NB4 (cell line): ENCODE results near the gene CHSY1.

Experiments used
- DNase-seq: peaks from one replicate; pipeline ENCODE4 v3.0.0; 2010; ENCODE audit warnings: low read depth
- H3K4me3 ChIP-seq: one replicate; pipeline ENCODE4 v1.5.1; 2011; ENCODE audit warnings: mild to moderate bottlenecking, low read depth, low read length, moderate library complexity
- MYC ChIP-seq: IDR thresholded peaks from 2 replicates; pipeline ENCODE4 v1.6.1; 2011; ENCODE audit warnings: low read depth, low read length
- POLR2A ChIP-seq: IDR thresholded peaks from 2 replicates; pipeline ENCODE4 v1.6.1; 2011; ENCODE audit warnings: mild to moderate bottlenecking; ENCODE audit not compliant: insufficient read length; ENCODE audit errors: extremely low read depth
- TF ChIP-seq, protein P1 (sequence below): IDR thresholded peaks from 2 replicates; pipeline ENCODE4 v1.6.1; 2011; ENCODE audit warnings: low read depth, low read length
- TF ChIP-seq, protein P2 (sequence below): IDR thresholded peaks from one replicate; pipeline ENCODE4 v1.5.1; 2012; ENCODE audit warnings: low read depth, low read length

CHSY1 gene

DNA sequence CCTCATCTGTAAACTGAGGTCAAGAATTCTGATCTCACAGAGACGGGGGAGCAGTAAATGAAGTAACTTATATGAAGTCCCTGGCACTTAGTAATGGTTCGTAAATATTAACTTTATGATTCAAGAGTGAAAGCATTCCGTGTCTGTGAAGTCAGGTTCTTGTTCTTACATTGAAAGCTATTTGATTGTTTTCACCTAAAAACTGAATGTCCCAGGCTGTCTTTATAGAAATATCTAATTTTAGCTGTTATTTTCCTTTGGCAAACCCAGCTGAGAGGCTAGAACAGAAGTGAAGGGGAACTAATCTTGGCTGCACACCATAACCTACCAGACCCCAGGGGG is 84.5 kb downstream of the CHSY1 start:
- no peak for DNase-seq
- TF ChIP-seq POLR2A (no peak), MYC (no peak)
- TF ChIP-seq, protein P1, sequence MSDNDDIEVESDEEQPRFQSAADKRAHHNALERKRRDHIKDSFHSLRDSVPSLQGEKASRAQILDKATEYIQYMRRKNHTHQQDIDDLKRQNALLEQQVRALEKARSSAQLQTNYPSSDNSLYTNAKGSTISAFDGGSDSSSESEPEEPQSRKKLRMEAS = no peak
- TF ChIP-seq, protein P2, sequence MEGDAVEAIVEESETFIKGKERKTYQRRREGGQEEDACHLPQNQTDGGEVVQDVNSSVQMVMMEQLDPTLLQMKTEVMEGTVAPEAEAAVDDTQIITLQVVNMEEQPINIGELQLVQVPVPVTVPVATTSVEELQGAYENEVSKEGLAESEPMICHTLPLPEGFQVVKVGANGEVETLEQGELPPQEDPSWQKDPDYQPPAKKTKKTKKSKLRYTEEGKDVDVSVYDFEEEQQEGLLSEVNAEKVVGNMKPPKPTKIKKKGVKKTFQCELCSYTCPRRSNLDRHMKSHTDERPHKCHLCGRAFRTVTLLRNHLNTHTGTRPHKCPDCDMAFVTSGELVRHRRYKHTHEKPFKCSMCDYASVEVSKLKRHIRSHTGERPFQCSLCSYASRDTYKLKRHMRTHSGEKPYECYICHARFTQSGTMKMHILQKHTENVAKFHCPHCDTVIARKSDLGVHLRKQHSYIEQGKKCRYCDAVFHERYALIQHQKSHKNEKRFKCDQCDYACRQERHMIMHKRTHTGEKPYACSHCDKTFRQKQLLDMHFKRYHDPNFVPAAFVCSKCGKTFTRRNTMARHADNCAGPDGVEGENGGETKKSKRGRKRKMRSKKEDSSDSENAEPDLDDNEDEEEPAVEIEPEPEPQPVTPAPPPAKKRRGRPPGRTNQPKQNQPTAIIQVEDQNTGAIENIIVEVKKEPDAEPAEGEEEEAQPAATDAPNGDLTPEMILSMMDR = no peak
- H3K4me3 ChIP-seq = peak overlapping the region; percentile 37

DNA sequence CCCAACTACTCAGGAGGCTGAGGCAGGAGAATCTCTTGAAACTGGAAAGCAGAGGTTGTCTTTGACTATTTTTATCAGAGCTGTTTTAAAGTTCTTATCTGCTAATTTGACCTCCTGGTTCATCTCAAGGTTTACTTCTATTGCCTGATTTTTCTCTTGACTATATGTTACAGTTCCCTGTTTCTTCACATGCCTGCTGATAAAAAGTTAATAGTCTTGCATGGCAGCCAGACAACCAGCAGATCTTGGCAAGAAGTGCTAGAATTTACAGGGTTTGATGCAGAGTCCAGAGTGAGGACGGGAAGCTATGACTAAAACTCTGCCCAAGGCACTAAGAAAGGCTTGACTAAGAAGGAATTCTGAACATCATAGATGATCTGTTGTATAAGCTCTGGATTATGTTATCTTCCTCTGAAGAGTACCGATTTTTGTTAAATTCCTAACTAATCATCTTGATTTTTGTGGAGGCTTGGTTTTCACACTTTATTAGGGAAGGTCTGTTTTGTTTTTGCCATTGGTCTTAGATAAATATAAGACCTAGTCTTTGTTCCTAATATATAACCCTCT is 85.9 kb downstream of the CHSY1 start:
- no peak overlapping the region for H3K4me3 ChIP-seq
- TF ChIP-seq, protein P1 = no peak
- TF ChIP-seq, protein P2 = no peak
- no peak for TF ChIP-seq MYC
- no peak for TF ChIP-seq POLR2A
- no peak for DNase-seq

DNA sequence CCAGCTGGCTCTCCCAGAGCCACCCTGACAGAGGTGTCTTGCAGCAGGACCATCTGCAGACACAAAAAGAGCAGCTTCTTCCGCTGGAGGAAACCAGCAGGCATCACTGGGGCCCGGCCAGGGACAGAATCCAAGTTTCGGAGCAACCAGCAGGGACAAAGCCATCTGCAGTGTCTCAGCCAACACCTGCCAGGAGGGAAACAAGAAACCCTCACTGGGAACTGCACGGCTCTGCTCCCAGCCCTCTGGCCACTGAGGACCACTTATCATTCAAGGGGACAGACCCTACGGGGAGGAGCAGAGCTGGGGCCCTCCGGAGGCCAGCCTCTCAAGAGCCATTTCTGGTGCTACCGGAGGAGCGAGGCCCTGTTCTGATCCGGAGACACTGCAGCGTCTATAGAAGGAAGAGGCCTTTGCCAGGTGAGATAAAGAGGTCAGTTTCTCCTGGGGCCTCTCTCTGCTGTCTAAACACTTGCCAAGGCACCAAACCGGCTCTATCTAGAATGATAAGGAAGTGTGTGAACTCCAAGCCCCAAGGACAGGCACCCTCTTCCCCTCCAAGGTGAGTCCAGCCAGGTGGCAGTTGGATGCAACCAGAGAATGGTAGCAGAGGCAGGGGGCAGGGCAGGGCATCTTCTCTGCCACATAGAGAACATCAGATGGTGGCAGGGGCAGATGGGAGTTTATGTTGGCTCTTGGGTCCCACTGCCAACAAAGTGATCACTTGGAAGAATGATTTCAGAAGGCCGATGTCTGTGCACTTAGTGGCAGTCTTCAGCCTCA is 89.0 kb downstream of the CHSY1 start:
- TF ChIP-seq POLR2A = no peak
- TF ChIP-seq MYC = no peak
- TF ChIP-seq, protein P1 = no peak
- TF ChIP-seq, protein P2 = no peak
- DNase-seq = no peak

DNA sequence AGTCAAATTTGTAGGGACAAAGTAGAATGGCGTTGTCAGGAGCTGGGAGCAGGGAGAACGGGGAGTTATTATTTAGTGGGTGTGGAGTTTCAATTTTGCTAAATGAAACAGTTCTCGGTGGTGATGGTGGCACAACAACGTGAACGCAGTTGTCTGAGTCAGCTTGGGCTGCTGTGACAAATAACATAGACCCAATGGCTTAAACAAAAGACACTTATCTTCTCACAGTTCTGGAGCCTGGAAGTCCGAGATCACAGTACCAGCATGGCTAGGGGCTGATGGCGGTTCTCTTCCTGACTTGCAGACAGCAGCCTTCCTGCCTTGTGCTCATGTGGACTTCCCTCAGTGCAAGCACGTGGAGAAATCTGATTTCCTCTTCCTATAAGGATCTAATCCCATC is 90.2 kb downstream of the CHSY1 start:
- no peak for TF ChIP-seq POLR2A
- TF ChIP-seq, protein P2 = no peak
- TF ChIP-seq, protein P1 = no peak
- TF ChIP-seq MYC = no peak
- no peak for DNase-seq

More for the DNA sequence above, 89.0 kb downstream of the CHSY1 start:
- H3K4me3 ChIP-seq = no peak overlapping the region

DNA sequence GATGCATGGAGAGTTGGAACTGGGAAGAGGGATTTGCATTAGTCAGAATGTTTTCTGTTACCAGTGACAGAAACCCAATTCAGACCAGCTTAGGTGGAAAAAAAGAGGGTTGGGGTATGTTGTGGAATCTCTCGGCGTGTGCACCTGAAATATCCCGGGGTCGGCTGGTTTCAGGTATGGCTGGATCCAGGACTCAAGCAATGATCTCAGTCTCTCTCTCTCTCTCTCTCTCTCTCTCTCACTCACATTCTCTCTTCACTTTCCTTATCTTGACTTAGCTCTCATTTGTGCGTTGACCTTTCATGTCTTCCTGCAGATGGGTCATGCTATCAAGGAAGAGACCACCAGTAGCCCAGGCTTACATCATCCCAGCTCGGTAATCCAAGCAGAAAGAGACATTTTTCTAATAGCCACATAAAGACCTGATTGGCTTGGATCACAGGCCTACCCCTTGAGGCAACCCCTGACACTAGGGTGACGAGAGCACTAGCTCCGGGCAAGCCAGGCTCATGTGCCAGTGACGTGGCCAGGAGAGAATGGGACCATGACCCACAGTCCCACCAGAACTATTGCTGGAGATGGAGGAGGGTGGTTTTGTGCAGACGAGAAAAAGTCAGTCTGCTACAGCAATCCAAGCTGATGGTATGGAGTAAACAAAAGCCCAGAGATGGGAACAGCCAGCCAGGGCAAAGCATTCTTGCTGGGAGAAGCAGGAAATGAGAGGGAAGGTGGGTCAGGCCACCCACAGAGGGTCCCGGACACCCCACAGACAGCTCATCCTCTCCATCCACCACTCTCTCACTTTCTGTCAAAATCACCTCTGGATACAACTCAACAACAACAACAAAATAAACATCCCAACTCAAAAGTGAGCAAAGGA is 91.7 kb downstream of the CHSY1 start:
- H3K4me3 ChIP-seq = no peak overlapping the region
- no peak for DNase-seq
- TF ChIP-seq, protein P1 = no peak
- no peak for TF ChIP-seq MYC
- TF ChIP-seq POLR2A = no peak
- TF ChIP-seq, protein P2 = no peak

More for the DNA sequence above, 90.2 kb downstream of the CHSY1 start:
- no peak overlapping the region for H3K4me3 ChIP-seq
